Measurements from ENCODE around the gene TSPEAR.

- no peak for TF ChIP-seq CTCF (IDR thresholded peaks at IDR 0.05)
- TF ChIP-seq POLR2A (IDR thresholded peaks at IDR 0.05) = no peak
- TF ChIP-seq EP300 (IDR thresholded peaks at IDR 0.05; ENCODE audit: low read depth) = no peak
These were observed 107.5 kb downstream of the TSPEAR start for GRCh38 chr21:44603911-44604310.
